GM12878 (cell line): Measurements from ENCODE around the gene ACTL6B. TPM values are rescaled to one million over a fixed set of nuclear protein-coding genes. Genes with fewer than 3 reads are reported as not detected.

Experiments
- ATAC-seq: fragments of 200-7000 bp; cut with Tn5 transposase; 3 replicates; pipeline ENCODE4 v1.9.1; 2020; ENCODE audit warnings: mild to moderate bottlenecking, moderate library complexity
- BruUV-seq: library from RNA; stranded (reverse); fragments of 400-500 nt; replicated peaks from 2 replicates; lab custom pipeline; 2021; lab: Mats Ljungman, UMichigan
- CTCF ChIA-PET: fragments of 300-600 bp; sonication (Branson Sonifier 250); formaldehyde crosslinking; extraction: SDS; loops from one replicate; lab custom pipeline; 2021; ENCODE audit warnings: inconsistent platforms; lab: Yijun Ruan, JAX
- POLR2A ChIA-PET: fragments of 350-600 bp; formaldehyde crosslinking; extraction: SDS; loops from one replicate; lab custom pipeline; 2021; ENCODE audit warnings: inconsistent platforms; lab: Charles Lee
- RAD21 ChIA-PET: fragments of 300-600 bp; sonication (Branson Sonifier 250); formaldehyde crosslinking; loops from one replicate; lab custom pipeline; 2023; ENCODE audit warnings: antibody characterized with exemption; ENCODE audit not compliant: unreplicated experiment; lab: Charles Lee
- SMC1A ChIA-PET: fragments of 300-600 bp; sonication (Branson Sonifier 250); formaldehyde crosslinking; loops from one replicate; lab custom pipeline; 2023; ENCODE audit not compliant: unreplicated experiment, uncharacterized antibody; lab: Charles Lee
- DNase-seq: peaks from one replicate; pipeline ENCODE4 v3.0.0-alpha.2; 2011; ENCODE audit warnings: low read depth, low spot score
- FAIRE-seq: peaks from 3 replicates; lab custom pipeline; 2011; peaks lifted over from hg19 to GRCh38; lab: Jason Lieb, UNC
- H2AFZ ChIP-seq: 2 replicates; pipeline ENCODE4 v1.6.0; 2011; ENCODE audit warnings: low read depth, low read length, control low read depth; ENCODE audit not compliant: control insufficient read depth
- H3K27ac ChIP-seq: 2 replicates; pipeline ENCODE4 v1.5.1; 2011; ENCODE audit warnings: control low read depth; ENCODE audit not compliant: control insufficient read depth, insufficient read depth
- H3K27me3 ChIP-seq, 2 experiments: replicated peaks in 1 of 2; 2 replicates each; pipeline versions ENCODE4 v1.6.0 to v1.6.1; 2011; ENCODE audit warnings: low read length in 1 of 2; ENCODE audit not compliant: control insufficient read depth in 2 of 2, insufficient read depth in 2 of 2
- H3K36me3 ChIP-seq, 2 experiments: 2 replicates each; pipeline ENCODE4 v1.5.1; 2011; ENCODE audit warnings: low read length in 1 of 2; ENCODE audit not compliant: control insufficient read depth in 2 of 2, insufficient read depth in 2 of 2
- H3K4me1 ChIP-seq: 2 replicates; pipeline ENCODE4 v1.6.1; 2011; ENCODE audit warnings: mild to moderate bottlenecking, low read length, moderate library complexity, mixed read lengths; ENCODE audit not compliant: control insufficient read depth, insufficient read depth
- H3K4me2 ChIP-seq: 2 replicates; pipeline ENCODE4 v1.6.0; 2011; ENCODE audit warnings: control low read depth; ENCODE audit not compliant: control insufficient read depth, insufficient read depth
- H3K4me3 ChIP-seq: fragments of 200-600 bp; sonication (generic); 2 replicates; pipeline ENCODE4 v1.5.1; 2016
- H3K79me2 ChIP-seq: 2 replicates; pipeline ENCODE4 v1.6.0; 2011; ENCODE audit warnings: low read length; ENCODE audit not compliant: control insufficient read depth, insufficient read depth
- H3K9ac ChIP-seq: 2 replicates; pipeline ENCODE4 v1.8.0; 2011; ENCODE audit warnings: low read length, control low read depth, mixed read lengths; ENCODE audit not compliant: control insufficient read depth, insufficient read depth
- H3K9me3 ChIP-seq: replicated peaks from 3 replicates; pipeline ENCODE4 v1.5.1; 2011; ENCODE audit warnings: mild to moderate bottlenecking, low read length; ENCODE audit not compliant: control insufficient read depth, insufficient read depth
- H4K20me1 ChIP-seq: 2 replicates; pipeline ENCODE4 v1.6.0; 2011; ENCODE audit not compliant: control insufficient read depth, insufficient read depth
- ATF3 ChIP-seq: IDR thresholded peaks from 2 replicates; pipeline ENCODE4 v1.6.1; 2011; ENCODE audit warnings: low read depth, mild to moderate bottlenecking, low read length, moderate library complexity, borderline replicate concordance; ENCODE audit errors: extremely low read depth
- PAX8 ChIP-seq: fragments of 450-650 bp; IDR thresholded peaks from 2 replicates; pipeline ENCODE4 v1.6.1; 2017; ENCODE audit warnings: mild to moderate bottlenecking, moderate library complexity
- RELA ChIP-seq: fragments of 450-650 bp; IDR thresholded peaks from 2 replicates; pipeline ENCODE4 v1.8.0; 2014; ENCODE audit warnings: borderline replicate concordance; ENCODE audit not compliant: partially characterized antibody
- TBL1XR1 ChIP-seq: IDR thresholded peaks from 2 replicates; pipeline ENCODE4 v1.6.1; 2012; ENCODE audit warnings: low read depth, low read length, improper control_type of control experiment
- TCF12 ChIP-seq: IDR thresholded peaks from 2 replicates; pipeline ENCODE4 v1.6.1; 2011; ENCODE audit warnings: low read depth, mild to moderate bottlenecking, low read length
- TCF3 ChIP-seq: IDR thresholded peaks from 2 replicates; pipeline ENCODE4 v1.6.1; 2012; ENCODE audit warnings: low read depth, mild to moderate bottlenecking, low read length, borderline replicate concordance; ENCODE audit not compliant: insufficient read depth
- USF2 ChIP-seq: IDR thresholded peaks from 2 replicates; pipeline ENCODE4 v1.6.1; 2011; ENCODE audit warnings: low read depth, low read length, improper control_type of control experiment, borderline replicate concordance
- YY1 ChIP-seq: IDR thresholded peaks from 2 replicates; pipeline ENCODE4 v1.6.1; 2011; ENCODE audit warnings: low read depth, mild to moderate bottlenecking, low read length
- WGBS: methylation state at CpG from one replicate; pipeline ENCODE4 v1.1.6; 2016; ENCODE audit warnings: low lambda C conversion rate; ENCODE audit not compliant: insufficient replicate concordance, insufficient coverage; ENCODE audit errors: missing lambda C conversion rate; 5-methylcytosine and 5-hydroxymethylcytosine counted together
- in situ Hi-C: fragments of 300-500 bp; cut with MboI; formaldehyde crosslinking; loops from 9 replicates; pipeline ENCODE4 v1.14.3; 2018; ENCODE audit warnings: mixed read lengths
- intact Hi-C: fragments of 100-400 bp; cut with micrococcal nuclease; formaldehyde crosslinking; loops from one replicate; pipeline ENCODE4 v1.14.2; 2022; ENCODE audit not compliant: unreplicated experiment
- polyA plus RNA-seq, 11 experiments: library from polyadenylated mRNA; depleted of rRNA in 4 of 11; unstranded in 6 of 11; stranded (reverse) in 5 of 11; fragments of >200 nt; fragmentation: Nextera tagmentation in 4 of 11; fragmentation: Illumina TruSeq in 1 of 11; extraction: Ambion mirVana in 4 of 11; extraction: Trizol in 1 of 11; gene quantifications; 1 replicate in 1 of 11; 2 replicates in 10 of 11; pipeline versions ENCODE4 v1.2.1 to v1.2.3, GENCODE V29; 2011 to 2016; ENCODE audit warnings: inconsistent platforms in 2 of 11, missing spikeins in 2 of 11, low read depth in 1 of 11
- total RNA-seq, 4 experiments: library from RNA; depleted of rRNA in 3 of 4; stranded (reverse); fragments of >200 nt in 3 of 4; fragmentation: Illumina TruSeq in 1 of 4; extraction: Trizol in 1 of 4; gene quantifications; 2 replicates each; pipeline versions ENCODE4 v1.2.1 to v1.2.3, GENCODE V29; 2013 to 2021
- TF ChIP-seq, protein P1 (sequence below): IDR thresholded peaks from 2 replicates; pipeline ENCODE4 v1.6.1; 2012; ENCODE audit warnings: low read depth, low read length, improper control_type of control experiment
- TF ChIP-seq, protein P2 (sequence below): fragments of 450-650 bp; IDR thresholded peaks from 2 replicates; pipeline ENCODE4 v1.6.1; 2018; ENCODE audit warnings: mild to moderate bottlenecking, low read depth, moderate library complexity; ENCODE audit not compliant: partially characterized antibody
- TF ChIP-seq, protein P3 (sequence below): fragments of 450-650 bp; formaldehyde crosslinking; IDR thresholded peaks from 2 replicates; pipeline ENCODE4 v1.4.0; 2020; ENCODE audit warnings: mild to moderate bottlenecking, moderate library complexity

Gene ACTL6B
- total and polyA plus RNA-seq, 10 of the 15 experiments (the other 5 are each of a cell fraction or from before 2014, with no cell fraction given) = not detected

DNA sequence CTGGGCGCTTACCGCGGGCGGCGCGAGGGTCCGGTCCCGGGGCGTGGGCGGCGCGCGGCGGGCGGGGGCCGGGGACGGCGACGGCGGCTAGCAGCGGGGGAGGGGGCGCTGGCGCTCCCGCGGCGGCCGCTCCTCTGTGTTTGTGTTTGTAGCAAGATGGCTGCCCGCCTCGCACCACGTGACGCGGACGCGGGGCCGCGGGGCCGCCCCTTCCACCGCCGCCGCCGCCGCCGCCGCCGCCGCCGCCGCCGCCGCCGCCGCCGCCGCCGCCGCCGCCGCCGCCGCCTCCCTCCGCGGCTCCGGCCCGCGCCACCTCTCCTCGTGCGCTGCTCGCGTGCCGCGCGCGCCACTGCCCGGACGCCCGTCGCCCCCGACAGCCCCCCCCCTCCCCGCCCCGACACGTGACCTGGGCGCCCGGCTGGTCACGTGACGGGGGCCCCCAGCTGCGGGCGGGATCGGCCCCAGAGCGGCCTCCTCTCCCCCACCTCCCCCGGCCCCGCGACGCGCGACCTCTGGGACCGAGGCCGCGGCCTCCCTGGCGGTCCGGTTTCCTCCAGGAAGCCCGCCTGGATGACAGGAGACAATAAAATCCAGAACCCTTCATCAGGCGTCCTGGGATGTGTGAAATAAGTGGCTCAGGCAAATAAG is 38.0 kb upstream of the ACTL6B start, which contains the start of gene GIGYF1:
Gene GIGYF1, minus strand, starts transcription at position 153 of the 648 bp plus-strand sequence. CDS start 6,012 bp downstream, outside the sequence.
- ChIA-PET SMC1A (interaction anchor here (5.0 kb wide), 1 partner anchor 12 kb away, joined by 28 read pairs; the partner anchor contains the start of gene POP7), RAD21 (interaction anchor here (1.7 to 5.8 kb wide), 3 partner anchors 11 to 108 kb away, joined by 5 to 56 read pairs (median 7); partner anchors contain the start of genes FBXO24, MOSPD3 and POP7), POLR2A (interaction anchor here (1.1 to 3.3 kb wide), 2 partner anchors 11 to 537 kb away, joined by 5 to 26 read pairs; partner anchors contain the start of gene POP7), CTCF (interaction anchor here (6.6 to 8.6 kb wide), 2 partner anchors 11 to 109 kb away, joined by 41 to 134 read pairs; partner anchors contain the start of genes FBXO24, LRCH4 and POP7)
- H3K9ac ChIP-seq = peak within 1 kb of the TSS; percentile 81
- no peaks in the 10 kb centered on the region for H4K20me1 ChIP-seq
- in situ Hi-C loops = loop anchor here (25.0 kb wide), 1 partner anchor 232 kb away; the partner anchor contains the start of gene SPACDR
- DNase-seq (no peak), ATAC-seq (peak; percentile 26), FAIRE-seq (no peak)
- peaks cover 41% of the 10 kb centered on the region for H3K4me1 ChIP-seq
- BruUV-seq = no TSS peak
- peak within 1 kb of the TSS; percentile 87 for H3K4me2 ChIP-seq
- 0% methylated on average over 13 of the region's 102 CpGs for WGBS
- no peaks in the 10 kb centered on the region; a peak in 2 of 4 replicates for H3K36me3 ChIP-seq
- H3K27me3 ChIP-seq = no peaks in the 10 kb centered on the region
- peak within 1 kb of the TSS; percentile 44; the same call in 1 of the 2 replicates for H2AFZ ChIP-seq
- peak within 1 kb of the TSS; percentile 95 for H3K4me3 ChIP-seq
- H3K27ac ChIP-seq = peak within 1 kb of the TSS; percentile 74
- intact Hi-C loops = loop anchor here (5.0 to 10.0 kb wide), 3 partner anchors 62 to 219 kb away; partner anchors contain the start of gene TSC22D4
- H3K9me3 ChIP-seq = no peaks in the 10 kb centered on the region
- H3K79me2 ChIP-seq = peaks cover 43% of the 10 kb centered on the region
- TF ChIP-seq, protein P1, sequence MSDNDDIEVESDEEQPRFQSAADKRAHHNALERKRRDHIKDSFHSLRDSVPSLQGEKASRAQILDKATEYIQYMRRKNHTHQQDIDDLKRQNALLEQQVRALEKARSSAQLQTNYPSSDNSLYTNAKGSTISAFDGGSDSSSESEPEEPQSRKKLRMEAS = peak; percentile 74
- TF ChIP-seq PAX8 (no peak), ATF3 (peak; percentile 91), TCF12 (peak; percentile 17; the same call in 1 of the 2 replicates), YY1 (peak; percentile 92), TCF3 (no peak), TBL1XR1 (peak; percentile 60; the same call in 1 of the 2 replicates), RELA (no peak), USF2 (peak; percentile 59)
- TF ChIP-seq, protein P2, sequence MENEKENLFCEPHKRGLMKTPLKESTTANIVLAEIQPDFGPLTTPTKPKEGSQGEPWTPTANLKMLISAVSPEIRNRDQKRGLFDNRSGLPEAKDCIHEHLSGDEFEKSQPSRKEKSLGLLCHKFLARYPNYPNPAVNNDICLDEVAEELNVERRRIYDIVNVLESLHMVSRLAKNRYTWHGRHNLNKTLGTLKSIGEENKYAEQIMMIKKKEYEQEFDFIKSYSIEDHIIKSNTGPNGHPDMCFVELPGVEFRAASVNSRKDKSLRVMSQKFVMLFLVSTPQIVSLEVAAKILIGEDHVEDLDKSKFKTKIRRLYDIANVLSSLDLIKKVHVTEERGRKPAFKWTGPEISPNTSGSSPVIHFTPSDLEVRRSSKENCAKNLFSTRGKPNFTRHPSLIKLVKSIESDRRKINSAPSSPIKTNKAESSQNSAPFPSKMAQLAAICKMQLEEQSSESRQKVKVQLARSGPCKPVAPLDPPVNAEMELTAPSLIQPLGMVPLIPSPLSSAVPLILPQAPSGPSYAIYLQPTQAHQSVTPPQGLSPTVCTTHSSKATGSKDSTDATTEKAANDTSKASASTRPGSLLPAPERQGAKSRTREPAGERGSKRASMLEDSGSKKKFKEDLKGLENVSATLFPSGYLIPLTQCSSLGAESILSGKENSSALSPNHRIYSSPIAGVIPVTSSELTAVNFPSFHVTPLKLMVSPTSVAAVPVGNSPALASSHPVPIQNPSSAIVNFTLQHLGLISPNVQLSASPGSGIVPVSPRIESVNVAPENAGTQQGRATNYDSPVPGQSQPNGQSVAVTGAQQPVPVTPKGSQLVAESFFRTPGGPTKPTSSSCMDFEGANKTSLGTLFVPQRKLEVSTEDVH = no peak
- TF ChIP-seq, protein P3, sequence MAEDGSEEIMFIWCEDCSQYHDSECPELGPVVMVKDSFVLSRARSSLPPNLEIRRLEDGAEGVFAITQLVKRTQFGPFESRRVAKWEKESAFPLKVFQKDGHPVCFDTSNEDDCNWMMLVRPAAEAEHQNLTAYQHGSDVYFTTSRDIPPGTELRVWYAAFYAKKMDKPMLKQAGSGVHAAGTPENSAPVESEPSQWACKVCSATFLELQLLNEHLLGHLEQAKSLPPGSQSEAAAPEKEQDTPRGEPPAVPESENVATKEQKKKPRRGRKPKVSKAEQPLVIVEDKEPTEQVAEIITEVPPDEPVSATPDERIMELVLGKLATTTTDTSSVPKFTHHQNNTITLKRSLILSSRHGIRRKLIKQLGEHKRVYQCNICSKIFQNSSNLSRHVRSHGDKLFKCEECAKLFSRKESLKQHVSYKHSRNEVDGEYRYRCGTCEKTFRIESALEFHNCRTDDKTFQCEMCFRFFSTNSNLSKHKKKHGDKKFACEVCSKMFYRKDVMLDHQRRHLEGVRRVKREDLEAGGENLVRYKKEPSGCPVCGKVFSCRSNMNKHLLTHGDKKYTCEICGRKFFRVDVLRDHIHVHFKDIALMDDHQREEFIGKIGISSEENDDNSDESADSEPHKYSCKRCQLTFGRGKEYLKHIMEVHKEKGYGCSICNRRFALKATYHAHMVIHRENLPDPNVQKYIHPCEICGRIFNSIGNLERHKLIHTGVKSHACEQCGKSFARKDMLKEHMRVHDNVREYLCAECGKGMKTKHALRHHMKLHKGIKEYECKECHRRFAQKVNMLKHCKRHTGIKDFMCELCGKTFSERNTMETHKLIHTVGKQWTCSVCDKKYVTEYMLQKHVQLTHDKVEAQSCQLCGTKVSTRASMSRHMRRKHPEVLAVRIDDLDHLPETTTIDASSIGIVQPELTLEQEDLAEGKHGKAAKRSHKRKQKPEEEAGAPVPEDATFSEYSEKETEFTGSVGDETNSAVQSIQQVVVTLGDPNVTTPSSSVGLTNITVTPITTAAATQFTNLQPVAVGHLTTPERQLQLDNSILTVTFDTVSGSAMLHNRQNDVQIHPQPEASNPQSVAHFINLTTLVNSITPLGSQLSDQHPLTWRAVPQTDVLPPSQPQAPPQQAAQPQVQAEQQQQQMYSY (CRISPR knock-in tag) = no peak
